Measurements from ENCODE around the gene PPM1M.

Gene PPM1M

DNA sequence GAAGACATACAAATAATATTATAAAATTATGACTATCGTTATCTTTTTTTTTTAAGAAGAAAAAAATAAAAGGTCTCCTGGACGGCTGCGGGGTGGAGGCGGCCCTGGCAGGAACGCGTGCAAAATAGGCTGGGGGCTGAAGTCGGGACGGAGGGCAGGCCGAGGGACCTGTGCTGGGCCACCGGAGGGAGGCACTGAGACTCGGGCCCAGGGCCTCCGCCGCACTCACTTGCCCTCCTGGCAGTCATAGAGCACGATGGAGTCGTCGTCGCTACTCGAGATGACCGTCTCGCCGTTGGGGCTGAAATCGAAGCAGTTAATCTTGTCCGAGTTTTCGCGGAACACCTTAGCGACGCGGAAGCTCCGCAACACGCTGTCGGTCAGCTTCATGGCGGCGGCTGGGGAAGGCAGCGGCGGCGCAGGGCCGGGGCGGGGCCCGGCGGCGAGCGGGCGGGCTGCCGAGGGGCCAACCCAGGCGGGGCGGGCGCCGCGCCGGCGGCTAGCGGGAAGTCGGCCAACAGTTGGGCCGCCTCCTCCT, 32.5 kb downstream of the PPM1M start:
- Histone ChIP-seq H3K27me3 (no peaks in the 10 kb centered on the region), H3K9me3 (no peaks in the 10 kb centered on the region), H3K4me3 (ENCODE audit: low read depth in 1 of 2, low read length in 1 of 2) (peak overlapping the region; percentile 70 to 96), H3K36me3 (peaks cover 6% of the 10 kb centered on the region), H3K27ac (peak overlapping the region; percentile 98), H3K4me1 (ENCODE audit: control insufficient read depth in 1 of 2, insufficient read depth in 1 of 2, low read depth in 1 of 2, low read length in 1 of 2) (peaks cover 43 to 49% of the 10 kb centered on the region in 2 experiments)
- TF ChIP-seq CTCF (IDR thresholded peaks at IDR 0.05) = no peak

GRCh38 chr3:52278510-52279069, 33.0 kb downstream of the PPM1M start, which contains the start of gene WDR82:
TSS of gene WDR82 (minus strand) at chr3:52278649. CDS start at chr3:52278361, 288 bp downstream.
- no peaks in the 10 kb centered on the region for H3K27me3 ChIP-seq
- peaks cover 43 to 47% of the 10 kb centered on the region in 2 experiments for H3K4me1 ChIP-seq (ENCODE audit: control insufficient read depth in 1 of 2, insufficient read depth in 1 of 2, low read depth in 1 of 2, low read length in 1 of 2)
- peak; percentile 47 for TF ChIP-seq CTCF (IDR thresholded peaks at IDR 0.05)
- no peaks in the 10 kb centered on the region for H3K9me3 ChIP-seq
- H3K4me3 ChIP-seq (ENCODE audit: low read depth in 1 of 2, low read length in 1 of 2) = peak within 1 kb of the TSS; percentile 70 to 96
- peaks cover 4% of the 10 kb centered on the region for H3K36me3 ChIP-seq
- H3K27ac ChIP-seq = peak within 1 kb of the TSS; percentile 98

- no peak for TF ChIP-seq CTCF (IDR thresholded peaks at IDR 0.05)
- Histone ChIP-seq H3K4me1 (ENCODE audit: control insufficient read depth in 1 of 2, insufficient read depth in 1 of 2, low read depth in 1 of 2, low read length in 1 of 2) (peaks cover 40 to 43% of the 10 kb centered on the region in 2 experiments), H3K36me3 (peaks cover 4% of the 10 kb centered on the region), H3K9me3 (no peaks in the 10 kb centered on the region), H3K27me3 (no peaks in the 10 kb centered on the region), H3K4me3 (ENCODE audit: low read depth in 1 of 2, low read length in 1 of 2) (peak overlapping the region in 1 of 2 experiments; percentile 70), H3K27ac (peak overlapping the region; percentile 98)
Measured at GRCh38 chr3:52279596-52279995, 34.0 kb downstream of the PPM1M start.

- H3K9me3 ChIP-seq = no peaks in the 10 kb centered on the region
- no peaks in the 10 kb centered on the region for H3K36me3 ChIP-seq
- H3K4me1 ChIP-seq (ENCODE audit: control insufficient read depth in 1 of 2, insufficient read depth in 1 of 2, low read depth in 1 of 2, low read length in 1 of 2) = peaks cover 40 to 43% of the 10 kb centered on the region in 2 experiments
- no peak overlapping the region for H3K4me3 ChIP-seq (ENCODE audit: low read depth in 1 of 2, low read length in 1 of 2)
- H3K27ac ChIP-seq = peak overlapping the region; percentile 98
- TF ChIP-seq CTCF (IDR thresholded peaks at IDR 0.05) = no peak
- H3K27me3 ChIP-seq = no peaks in the 10 kb centered on the region
Measured at GRCh38 chr3:52280050-52280461, 34.5 kb downstream of the PPM1M start.

DNA sequence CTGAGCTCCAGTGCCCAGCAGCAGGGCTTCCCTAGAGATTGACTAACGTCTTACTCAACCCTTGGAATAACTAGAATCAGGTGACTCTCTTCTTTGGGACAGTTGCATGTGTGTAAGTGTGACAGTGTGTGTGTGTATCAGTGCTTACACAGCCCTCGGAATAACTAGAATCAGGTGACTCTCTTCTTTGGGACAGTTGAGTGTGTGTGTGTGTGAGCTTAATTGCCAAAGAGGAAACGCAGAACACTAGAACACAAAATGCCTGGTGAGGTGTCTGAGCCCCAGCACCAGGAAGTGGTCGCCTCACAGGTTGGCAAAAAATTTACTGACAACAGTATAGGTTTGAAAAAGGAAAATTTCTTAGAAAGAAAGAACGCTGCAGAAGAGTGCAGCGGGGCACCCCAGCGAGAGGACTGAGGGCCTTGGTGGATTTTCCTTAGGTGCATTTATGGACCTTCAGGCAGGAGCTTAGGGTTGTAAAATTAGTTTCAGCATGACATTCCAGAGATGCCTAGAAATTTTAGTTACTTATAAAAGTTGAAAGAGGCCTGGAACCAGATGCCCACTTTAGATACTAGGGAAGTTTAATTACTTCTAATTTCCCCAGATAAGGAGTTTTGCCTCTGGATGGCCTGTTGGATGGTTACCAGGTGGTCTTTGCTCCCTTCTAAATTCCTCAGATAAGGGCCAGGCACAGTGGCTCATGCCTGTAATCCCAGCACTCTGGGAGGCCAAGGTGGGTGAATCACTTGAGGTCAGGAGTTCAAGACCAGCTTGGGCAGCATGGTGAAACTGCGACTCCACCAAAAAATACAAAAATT, 36.6 kb downstream of the PPM1M start:
- Histone ChIP-seq H3K4me1 (ENCODE audit: control insufficient read depth in 1 of 2, insufficient read depth in 1 of 2, low read depth in 1 of 2, low read length in 1 of 2) (peaks cover 28 to 32% of the 10 kb centered on the region in 2 experiments), H3K27me3 (no peaks in the 10 kb centered on the region), H3K36me3 (no peaks in the 10 kb centered on the region), H3K27ac (peak overlapping the region; percentile 18), H3K9me3 (no peaks in the 10 kb centered on the region), H3K4me3 (ENCODE audit: low read depth in 1 of 2, low read length in 1 of 2) (no peak overlapping the region)
- no peak for TF ChIP-seq CTCF (IDR thresholded peaks at IDR 0.05)

All from neutrophil (primary cell).